Natural killer cell (primary cell): ENCODE measurements around the gene LHPP. TPM values are rescaled to one million over a fixed set of nuclear protein-coding genes. Genes with fewer than 3 reads are reported as not detected.
A peak's percentile ranks its signal among the peaks of the same experiment; 100 is the strongest.

Experiments
- ATAC-seq, 3 donors: fragments of 150-1000 bp in 2 of 3; fragments of 200-7000 bp in 1 of 3; cut with Tn5 transposase; 1 replicate in 1 of 3; 2 replicates in 2 of 3; pipeline ENCODE4 v1.10.0; 2021; ENCODE audit warnings: mild to moderate bottlenecking in 2 of 3, moderate library complexity in 2 of 3
- DNase-seq, 2 donors: peaks; one replicate each; pipeline versions ENCODE4 v3.0.0 to v3.0.0-alpha.2; 2013 to 2021; ENCODE audit warnings: mixed read lengths in 1 of 2
- H3K27ac ChIP-seq: one replicate; pipeline ENCODE4 v1.5.1; 2013; ENCODE audit warnings: mild to moderate bottlenecking, low read length
- H3K27me3 ChIP-seq: one replicate; pipeline ENCODE4 v1.6.1; 2013; ENCODE audit warnings: low read length; ENCODE audit not compliant: control insufficient read depth, insufficient read depth
- H3K36me3 ChIP-seq: one replicate; pipeline ENCODE4 v1.6.1; 2013; ENCODE audit warnings: low read length; ENCODE audit not compliant: control insufficient read depth, insufficient read depth
- H3K4me1 ChIP-seq: one replicate; pipeline ENCODE4 v1.6.1; 2013; ENCODE audit warnings: low read length; ENCODE audit not compliant: control insufficient read depth, insufficient read depth
- H3K4me3 ChIP-seq: one replicate; pipeline ENCODE4 v1.5.1; 2013; ENCODE audit warnings: low read length
- H3K9me3 ChIP-seq: one replicate; pipeline ENCODE4 v1.6.1; 2013; ENCODE audit warnings: low read length; ENCODE audit not compliant: control insufficient read depth, insufficient read depth
- H3K27ac Mint-ChIP-seq, 2 donors: one replicate each; pipeline ENCODE4 v1.8.0; 2022; ENCODE audit warnings: mild to moderate bottlenecking in 2 of 2, mixed read lengths in 2 of 2, moderate library complexity in 1 of 2
- H3K27me3 Mint-ChIP-seq, 2 donors: one replicate each; pipeline ENCODE4 v1.8.0; 2022; ENCODE audit warnings: low read depth in 2 of 2, mixed read lengths in 2 of 2
- H3K36me3 Mint-ChIP-seq: one replicate; pipeline ENCODE4 v1.8.0; 2022; ENCODE audit warnings: mixed read lengths
- H3K4me1 Mint-ChIP-seq, 2 donors: one replicate each; pipeline ENCODE4 v1.8.0; 2022; ENCODE audit warnings: mixed read lengths in 2 of 2
- H3K4me3 Mint-ChIP-seq: one replicate; pipeline ENCODE4 v1.8.0; 2022; ENCODE audit warnings: mild to moderate bottlenecking, moderate library complexity, mixed read lengths
- H3K9me3 Mint-ChIP-seq, 2 donors: one replicate each; pipeline ENCODE4 v1.8.0; 2022; ENCODE audit warnings: mixed read lengths in 2 of 2
- WGBS: methylation state at CpG from one replicate; pipeline ENCODE4 v1.1.7; 2013; ENCODE audit warnings: missing lambda C conversion rate; ENCODE audit not compliant: insufficient coverage; 5-methylcytosine and 5-hydroxymethylcytosine counted together
- intact Hi-C: fragments of 100-400 bp; cut with micrococcal nuclease; formaldehyde crosslinking; loops from one replicate; pipeline ENCODE4 v1.14.2; 2022
- total RNA-seq, 4 donors: library from RNA; stranded (reverse); fragments of 120-200 nt in 1 of 4; gene quantifications; one replicate each; pipeline versions ENCODE4 v1.2.3 to v1.2.4, GENCODE V29; 2013 to 2022
- TF ChIP-seq, protein P1 (sequence below): fragments of 200-600 bp; IDR thresholded peaks from one replicate; pipeline ENCODE4 v1.8.0; 2022; ENCODE audit warnings: antibody characterized with exemption

The LHPP gene
- total RNA-seq, 3 donors from 2014 or later (not counting 1 experiment from before 2014, with no cell fraction given): 12.3 to 19.3 (median 14.8) TPM

DNA sequence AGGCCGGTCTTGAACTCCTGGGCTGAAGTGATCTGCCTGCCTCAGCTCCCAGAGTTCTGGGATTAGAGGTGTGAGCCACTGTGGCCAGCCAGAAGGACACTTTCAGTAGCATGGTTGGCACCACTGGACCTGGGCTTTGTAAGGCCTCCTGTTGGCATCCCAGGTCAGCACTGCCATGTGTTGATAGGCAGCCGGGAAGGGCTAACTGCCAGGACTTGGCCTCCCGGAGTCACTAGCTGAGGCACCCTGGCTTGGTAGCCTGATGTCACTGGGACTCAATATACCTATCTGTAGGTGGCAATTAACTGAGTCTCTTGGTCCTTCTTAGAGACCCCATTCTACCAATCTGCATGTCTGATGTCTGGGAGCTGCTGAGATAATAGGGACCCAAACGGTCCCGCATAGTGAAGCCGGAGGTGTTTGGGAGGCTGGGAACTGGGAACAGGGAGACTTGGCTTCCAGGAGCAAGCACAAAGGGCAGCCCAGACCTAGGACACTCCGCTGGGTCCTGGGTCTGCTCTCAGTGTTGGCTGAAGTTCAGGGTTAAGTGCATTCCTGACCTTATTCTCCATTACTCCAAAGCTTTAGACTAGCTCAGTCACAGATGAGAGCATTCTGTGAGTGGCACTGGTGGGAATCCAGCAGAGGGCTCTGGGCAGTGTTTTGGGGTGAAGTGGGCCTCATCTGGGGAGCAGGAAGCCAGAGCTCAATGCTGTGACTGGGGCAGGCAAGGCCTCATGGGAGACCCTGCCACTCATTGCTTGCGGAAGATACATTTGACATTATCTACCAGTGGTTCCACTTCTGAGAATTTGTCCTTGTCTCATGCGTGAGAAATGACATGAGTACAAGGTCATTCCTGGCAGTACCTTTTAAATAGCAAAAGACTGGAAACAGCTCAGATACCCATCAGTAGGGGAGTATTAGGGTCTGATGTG is 2.7 kb downstream of the LHPP start:
- no peaks in the 10 kb centered on the region for H3K27me3 ChIP-seq
- no peaks in the 10 kb centered on the region for H3K36me3 ChIP-seq
- DNase-seq: no peak
- TF ChIP-seq, protein P1, sequence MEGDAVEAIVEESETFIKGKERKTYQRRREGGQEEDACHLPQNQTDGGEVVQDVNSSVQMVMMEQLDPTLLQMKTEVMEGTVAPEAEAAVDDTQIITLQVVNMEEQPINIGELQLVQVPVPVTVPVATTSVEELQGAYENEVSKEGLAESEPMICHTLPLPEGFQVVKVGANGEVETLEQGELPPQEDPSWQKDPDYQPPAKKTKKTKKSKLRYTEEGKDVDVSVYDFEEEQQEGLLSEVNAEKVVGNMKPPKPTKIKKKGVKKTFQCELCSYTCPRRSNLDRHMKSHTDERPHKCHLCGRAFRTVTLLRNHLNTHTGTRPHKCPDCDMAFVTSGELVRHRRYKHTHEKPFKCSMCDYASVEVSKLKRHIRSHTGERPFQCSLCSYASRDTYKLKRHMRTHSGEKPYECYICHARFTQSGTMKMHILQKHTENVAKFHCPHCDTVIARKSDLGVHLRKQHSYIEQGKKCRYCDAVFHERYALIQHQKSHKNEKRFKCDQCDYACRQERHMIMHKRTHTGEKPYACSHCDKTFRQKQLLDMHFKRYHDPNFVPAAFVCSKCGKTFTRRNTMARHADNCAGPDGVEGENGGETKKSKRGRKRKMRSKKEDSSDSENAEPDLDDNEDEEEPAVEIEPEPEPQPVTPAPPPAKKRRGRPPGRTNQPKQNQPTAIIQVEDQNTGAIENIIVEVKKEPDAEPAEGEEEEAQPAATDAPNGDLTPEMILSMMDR: no peak
- H3K4me1 ChIP-seq: peaks cover 17% of the 10 kb centered on the region
- 83% methylated on average over 9 of the region's 9 CpGs for WGBS
- peak overlapping the region in 1 of 2 donors; percentile 34 for H3K27ac Mint-ChIP-seq
- no peak for ATAC-seq
- intact Hi-C loops: loop anchor here (5.0 kb wide), 1 partner anchor 47 kb away; the partner anchor contains the start of gene OAT
- no peaks in the 10 kb centered on the region for H3K27me3 Mint-ChIP-seq
- H3K9me3 Mint-ChIP-seq: no peaks in the 10 kb centered on the region
- H3K27ac ChIP-seq: no peak overlapping the region
- no peak overlapping the region for H3K4me3 ChIP-seq
- no peaks in the 10 kb centered on the region for H3K36me3 Mint-ChIP-seq
- H3K4me1 Mint-ChIP-seq: peaks cover 5 to 20% of the 10 kb centered on the region in 2 donors
- H3K9me3 ChIP-seq: no peaks in the 10 kb centered on the region
- H3K4me3 Mint-ChIP-seq: no peak overlapping the region

- ATAC-seq: no peak
- H3K4me3 ChIP-seq: no peak overlapping the region
- Mint-ChIP-seq H3K36me3 (no peaks in the 10 kb centered on the region), H3K4me1 (peaks cover 5 to 24% of the 10 kb centered on the region in 2 donors), H3K4me3 (no peak overlapping the region), H3K27ac (peak overlapping the region in 1 of 2 donors; percentile 34), H3K27me3 (no peaks in the 10 kb centered on the region), H3K9me3 (no peaks in the 10 kb centered on the region)
- H3K4me1 ChIP-seq: peaks cover 17% of the 10 kb centered on the region
- H3K9me3 ChIP-seq: no peaks in the 10 kb centered on the region
- peak overlapping the region; percentile 26 for H3K27ac ChIP-seq
- no peaks in the 10 kb centered on the region for H3K36me3 ChIP-seq
- peak in 1 of 2 donors; percentile 36 for DNase-seq
- TF ChIP-seq, protein P1: no peak
- intact Hi-C loops: no loop called here
- H3K27me3 ChIP-seq: no peaks in the 10 kb centered on the region
- WGBS: 63% methylated on average over 17 of the region's 17 CpGs
These were observed 3.6 kb downstream of the LHPP start for GRCh38 chr10:124465003-124465776.

DNA sequence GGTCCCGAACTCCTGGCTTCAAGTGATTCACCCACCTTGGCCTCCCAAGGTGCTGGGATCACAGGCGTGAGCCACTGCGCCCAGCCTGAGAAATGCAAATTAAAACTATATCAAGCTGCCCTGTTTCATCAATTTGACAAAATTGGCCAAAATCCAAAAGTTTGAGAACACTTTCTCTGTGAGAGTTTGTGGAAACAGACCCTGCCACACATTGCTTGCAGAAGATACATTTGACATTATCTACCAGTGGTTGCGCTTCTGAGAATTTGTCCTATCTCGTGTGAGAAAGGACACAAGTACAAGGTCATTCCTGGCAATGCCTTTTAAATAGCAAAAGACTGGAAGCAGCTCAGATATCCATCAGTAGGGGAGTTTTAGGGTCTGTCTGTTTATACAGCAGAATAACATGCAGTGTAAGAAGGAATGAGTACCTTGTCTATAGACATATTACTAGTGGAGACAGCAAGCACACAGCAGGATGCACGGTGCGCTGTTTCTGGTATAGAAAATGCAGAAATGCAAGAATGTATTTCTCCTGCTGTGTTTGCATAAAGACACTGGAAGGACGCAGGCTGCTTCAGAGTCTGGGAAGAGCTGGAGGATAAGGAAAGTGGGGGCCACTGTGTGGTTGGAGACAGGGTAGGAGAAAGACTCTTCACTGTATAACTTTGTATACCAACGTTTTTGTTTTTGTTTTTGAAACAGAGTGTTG is 4.3 kb downstream of the LHPP start:
- intact Hi-C loops: no loop called here
- no peak for ATAC-seq
- Histone ChIP-seq H3K27me3 (no peaks in the 10 kb centered on the region), H3K4me3 (no peak overlapping the region), H3K9me3 (no peaks in the 10 kb centered on the region), H3K36me3 (no peaks in the 10 kb centered on the region), H3K4me1 (peaks cover 17% of the 10 kb centered on the region), H3K27ac (no peak overlapping the region)
- no peak overlapping the region for H3K27ac Mint-ChIP-seq
- DNase-seq: no peak
- no peaks in the 10 kb centered on the region for H3K36me3 Mint-ChIP-seq
- no peak overlapping the region for H3K4me3 Mint-ChIP-seq
- TF ChIP-seq, protein P1: no peak
- H3K27me3 Mint-ChIP-seq: no peaks in the 10 kb centered on the region
- WGBS: 87% methylated on average over 9 of the region's 9 CpGs
- peaks cover 5 to 24% of the 10 kb centered on the region in 2 donors for H3K4me1 Mint-ChIP-seq
- H3K9me3 Mint-ChIP-seq: no peaks in the 10 kb centered on the region
